ENCODE measurements around the gene GPR78.
"Not testable (repeated sequence)": the region's sequence is repeated elsewhere in the genome, so short reads cannot be mapped to it uniquely, and the experiment has no call there.

Gene GPR78

DNA sequence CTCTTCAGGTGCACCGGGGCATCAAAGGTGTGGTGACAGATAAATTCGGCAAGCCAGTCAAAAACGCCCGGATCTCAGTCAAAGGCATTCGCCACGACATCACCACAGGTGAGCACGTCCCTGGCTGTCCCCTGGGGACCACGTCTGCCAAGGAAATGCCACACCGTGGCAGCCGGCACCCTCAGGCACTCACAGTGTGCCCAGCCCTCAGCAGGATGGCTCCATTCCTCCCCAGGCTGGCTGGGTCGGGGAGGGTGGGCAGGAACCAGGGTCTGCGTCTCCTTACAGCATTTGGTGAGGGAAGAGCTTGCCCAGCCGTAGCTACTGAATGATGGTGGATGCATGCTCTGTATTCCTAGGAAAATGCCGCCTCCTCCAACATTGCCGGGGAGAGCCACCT is 38.2 kb downstream of the GPR78 start:
- DNase-seq, result no peak

DNA sequence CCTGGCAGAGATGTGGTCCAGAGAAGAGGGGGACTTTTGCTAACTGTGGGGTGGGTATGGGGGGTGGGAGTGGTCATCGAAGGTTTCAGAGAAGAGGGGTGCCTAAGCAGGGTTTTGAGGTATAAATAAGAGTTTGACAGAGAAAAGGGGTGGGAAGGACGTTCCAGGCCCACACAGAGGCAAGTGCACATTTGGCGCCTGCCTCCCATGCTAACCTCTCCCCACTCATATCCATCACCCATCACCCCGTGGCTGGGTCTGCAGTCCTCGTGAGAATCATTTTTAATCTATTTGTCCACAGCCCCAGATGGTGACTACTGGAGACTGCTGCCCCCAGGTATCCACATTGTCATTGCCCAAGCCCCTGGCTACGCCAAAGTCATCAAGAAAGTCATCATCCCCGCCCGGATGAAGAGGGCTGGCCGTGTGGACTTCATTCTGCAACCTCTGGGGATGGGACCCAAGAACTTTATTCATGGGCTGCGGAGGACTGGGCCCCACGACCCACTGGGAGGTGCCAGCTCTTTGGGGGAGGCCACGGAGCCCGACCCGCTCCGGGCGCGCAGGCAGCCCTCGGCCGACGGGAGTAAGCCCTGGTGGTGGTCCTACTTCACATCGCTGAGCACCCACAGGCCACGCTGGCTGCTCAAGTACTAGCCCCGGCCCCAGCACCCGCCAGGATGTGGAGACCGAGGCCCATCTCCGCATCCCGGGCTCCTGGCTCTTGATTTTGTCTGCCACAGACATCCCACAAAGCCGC is 38.9 kb downstream of the GPR78 start:
- no peak for DNase-seq

DNA sequence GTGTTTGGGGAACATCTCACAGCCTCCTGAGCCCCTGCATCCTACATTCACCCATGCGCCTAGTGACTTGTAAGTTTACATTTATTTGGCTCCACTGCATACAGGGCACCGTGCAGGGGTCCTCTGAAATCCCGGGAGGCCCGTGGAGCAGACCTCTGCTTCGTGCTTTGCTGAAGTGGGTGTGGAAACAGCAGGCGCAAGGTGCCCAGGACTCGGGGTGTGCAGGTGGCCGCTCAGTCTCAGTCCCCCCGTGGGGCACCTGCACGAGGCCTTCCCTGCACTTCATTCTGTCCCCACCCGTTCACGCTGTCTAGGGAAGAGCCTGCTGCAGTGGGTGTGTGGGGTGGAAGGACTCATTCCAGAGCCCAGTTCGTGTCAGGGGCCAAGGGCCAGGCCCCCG is 40.9 kb downstream of the GPR78 start:
- not testable (repeated sequence) for DNase-seq

DNA sequence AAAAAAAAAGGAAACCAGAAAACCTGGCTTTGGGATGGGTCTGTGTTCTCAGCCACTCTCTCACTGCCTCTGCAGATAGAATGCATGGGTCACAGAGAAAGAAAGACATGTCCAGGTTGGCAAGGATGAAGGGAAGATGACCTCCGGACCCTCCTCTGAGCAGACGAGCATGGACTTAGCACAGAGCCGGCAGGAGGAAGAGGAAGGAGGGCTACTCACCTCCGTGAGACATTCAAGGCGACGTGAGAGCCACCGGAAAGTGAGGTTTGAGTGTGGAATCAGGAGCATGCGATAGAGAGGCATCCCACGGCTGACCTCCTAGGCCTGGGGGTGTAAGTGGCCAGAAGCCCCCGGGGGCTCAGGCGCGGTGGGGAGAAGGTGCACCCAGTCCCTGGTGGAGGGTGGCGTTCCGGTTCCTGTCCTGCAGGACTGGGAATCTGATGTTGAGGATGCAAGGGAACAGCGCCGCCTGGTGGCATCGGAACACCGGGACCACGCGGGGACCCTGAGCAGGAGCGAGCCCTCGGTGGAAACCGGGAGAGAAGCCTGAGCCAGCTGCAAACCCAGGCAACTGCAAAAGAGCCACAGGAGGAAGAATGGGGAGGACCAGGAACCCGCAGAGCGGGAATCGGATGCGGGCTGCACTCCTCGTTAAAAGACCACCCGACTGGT is 44.5 kb downstream of the GPR78 start:
- not testable (repeated sequence) for DNase-seq

DNA sequence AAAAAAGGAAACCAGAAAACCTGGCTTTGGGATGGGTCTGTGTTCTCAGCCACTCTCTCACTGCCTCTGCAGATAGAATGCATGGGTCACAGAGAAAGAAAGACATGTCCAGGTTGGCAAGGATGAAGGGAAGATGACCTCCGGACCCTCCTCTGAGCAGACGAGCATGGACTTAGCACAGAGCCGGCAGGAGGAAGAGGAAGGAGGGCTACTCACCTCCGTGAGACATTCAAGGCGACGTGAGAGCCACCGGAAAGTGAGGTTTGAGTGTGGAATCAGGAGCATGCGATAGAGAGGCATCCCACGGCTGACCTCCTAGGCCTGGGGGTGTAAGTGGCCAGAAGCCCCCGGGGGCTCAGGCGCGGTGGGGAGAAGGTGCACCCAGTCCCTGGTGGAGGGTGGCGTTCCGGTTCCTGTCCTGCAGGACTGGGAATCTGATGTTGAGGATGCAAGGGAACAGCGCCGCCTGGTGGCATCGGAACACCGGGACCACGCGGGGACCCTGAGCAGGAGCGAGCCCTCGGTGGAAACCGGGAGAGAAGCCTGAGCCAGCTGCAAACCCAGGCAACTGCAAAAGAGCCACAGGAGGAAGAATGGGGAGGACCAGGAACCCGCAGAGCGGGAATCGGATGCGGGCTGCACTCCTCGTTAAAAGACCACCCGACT is 50.2 kb downstream of the GPR78 start:
- DNase-seq, result not testable (repeated sequence)

DNA sequence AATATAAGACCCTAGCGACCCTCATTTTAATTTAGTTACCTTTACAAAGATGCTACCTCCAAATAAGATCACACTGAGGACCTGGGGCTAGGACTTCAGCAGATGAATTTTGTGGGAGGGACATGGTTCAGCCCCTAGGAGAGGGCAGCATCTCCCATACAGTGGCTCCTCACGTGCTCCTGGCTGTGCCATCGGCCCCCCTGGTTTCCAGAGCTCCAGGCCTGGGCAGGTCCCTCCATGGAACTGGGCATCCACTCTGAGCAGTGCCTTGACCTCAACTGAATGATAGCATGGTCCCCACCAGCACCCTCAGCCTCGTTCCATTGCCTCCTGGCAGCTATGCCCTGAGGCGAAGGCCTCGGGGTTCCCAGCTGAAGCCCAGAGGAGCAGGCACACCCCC is 51.7 kb downstream of the GPR78 start:
- DNase-seq, result not testable (repeated sequence)

DNA sequence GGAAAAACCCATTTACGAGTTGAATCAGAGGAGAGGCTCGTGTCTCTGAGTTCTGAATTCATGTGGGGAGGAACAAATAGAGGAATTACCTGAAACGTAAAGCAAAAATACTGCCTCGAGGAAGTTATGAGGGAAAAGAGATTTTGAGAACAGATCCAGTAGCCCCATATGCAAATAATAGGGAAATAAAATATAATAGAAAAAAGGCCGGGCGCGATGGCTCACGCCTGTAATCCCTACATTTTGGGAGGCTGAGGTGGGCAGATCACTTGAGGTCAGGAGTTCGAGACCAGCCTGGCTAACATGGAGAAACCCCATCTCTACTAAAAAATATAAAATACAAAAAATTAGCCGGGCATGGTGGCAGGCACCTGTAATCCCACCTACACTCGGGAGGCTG is 54.6 kb downstream of the GPR78 start:
- not testable (repeated sequence) for DNase-seq

DNA sequence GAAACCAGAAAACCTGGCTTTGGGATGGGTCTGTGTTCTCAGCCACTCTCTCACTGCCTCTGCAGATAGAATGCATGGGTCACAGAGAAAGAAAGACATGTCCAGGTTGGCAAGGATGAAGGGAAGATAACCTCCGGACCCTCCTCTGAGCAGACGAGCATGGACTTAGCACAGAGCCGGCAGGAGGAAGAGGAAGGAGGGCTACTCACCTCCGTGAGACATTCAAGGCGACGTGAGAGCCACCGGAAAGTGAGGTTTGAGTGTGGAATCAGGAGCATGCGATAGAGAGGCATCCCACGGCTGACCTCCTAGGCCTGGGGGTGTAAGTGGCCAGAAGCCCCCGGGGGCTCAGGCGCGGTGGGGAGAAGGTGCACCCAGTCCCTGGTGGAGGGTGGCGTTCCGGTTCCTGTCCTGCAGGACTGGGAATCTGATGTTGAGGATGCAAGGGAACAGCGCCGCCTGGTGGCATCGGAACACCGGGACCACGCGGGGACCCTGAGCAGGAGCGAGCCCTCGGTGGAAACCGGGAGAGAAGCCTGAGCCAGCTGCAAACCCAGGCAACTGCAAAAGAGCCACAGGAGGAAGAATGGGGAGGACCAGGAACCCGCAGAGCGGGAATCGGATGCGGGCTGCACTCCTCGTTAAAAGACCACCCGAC is 55.8 kb downstream of the GPR78 start:
- not testable (repeated sequence) for DNase-seq
